ENCODE results near the gene TRAPPC1.

GRCh38 chr17:7945651-7946050, 13.9 kb upstream of the TRAPPC1 start:
- TF ChIP-seq CTCF (conservative IDR thresholded peaks at IDR 0.05 in 1 of 2, IDR thresholded peaks at IDR 0.05 in 1 of 2; ENCODE audit: extremely low read depth in 1 of 2, insufficient read depth in 1 of 2, low read depth in 1 of 2, low read length in 2 of 2) (no peak), EZH2 (IDR thresholded peaks at IDR 0.05; ENCODE audit: borderline replicate concordance, low read length) (no peak)
